ENCODE measurements around the gene GPX6.

GPX6 gene

GRCh38 chr6:28515676-28516075 lies at the start of gene GPX6:
Gene GPX6, minus strand, starts transcription at chr6:28515793. Its CDS starts 50 bp downstream, at chr6:28515743.
- no peak for TF ChIP-seq CTCF (IDR thresholded peaks at IDR 0.05; ENCODE audit: control insufficient read depth, extremely low read depth, insufficient read depth)
- no peak for DNase-seq (ENCODE audit: low read depth)
- no peak within 1 kb of the TSS for H3K4me3 ChIP-seq (ENCODE audit: low read depth, low read length)

- H3K4me3 ChIP-seq (ENCODE audit: low read depth, low read length), result no peak overlapping the region
- no peak for TF ChIP-seq CTCF (IDR thresholded peaks at IDR 0.05; ENCODE audit: control insufficient read depth, extremely low read depth, insufficient read depth)
- DNase-seq (ENCODE audit: low read depth), result no peak
Measured at GRCh38 chr6:28563430-28564095, 48.0 kb upstream of the GPX6 start.

GRCh38 chr6:28558629-28559028 lies 43.0 kb upstream of the GPX6 start:
- TF ChIP-seq CTCF (IDR thresholded peaks at IDR 0.05; ENCODE audit: control insufficient read depth, extremely low read depth, insufficient read depth), result no peak
- DNase-seq (ENCODE audit: low read depth), result no peak
- H3K4me3 ChIP-seq (ENCODE audit: low read depth, low read length), result no peak overlapping the region

GRCh38 chr6:28555136-28555535 lies 39.5 kb upstream of the GPX6 start:
- H3K4me3 ChIP-seq (ENCODE audit: low read depth, low read length), result no peak overlapping the region
- DNase-seq (ENCODE audit: low read depth), result no peak
- no peak for TF ChIP-seq CTCF (IDR thresholded peaks at IDR 0.05; ENCODE audit: control insufficient read depth, extremely low read depth, insufficient read depth)

GRCh38 chr6:28553986-28554881 lies 38.6 kb upstream of the GPX6 start:
- no peak for TF ChIP-seq CTCF (IDR thresholded peaks at IDR 0.05; ENCODE audit: control insufficient read depth, extremely low read depth, insufficient read depth)
- DNase-seq (ENCODE audit: low read depth), result no peak
- no peak overlapping the region for H3K4me3 ChIP-seq (ENCODE audit: low read depth, low read length)

- DNase-seq (ENCODE audit: low read depth), result no peak
- TF ChIP-seq CTCF (IDR thresholded peaks at IDR 0.05; ENCODE audit: control insufficient read depth, extremely low read depth, insufficient read depth), result no peak
- H3K4me3 ChIP-seq (ENCODE audit: low read depth, low read length), result no peak overlapping the region
Measured at GRCh38 chr6:28553384-28553985, 37.9 kb upstream of the GPX6 start.
